Body of pancreas (tissue), 4 donors: Measurements from ENCODE around the gene UBR4.

ENCODE experiments used
- POLR2A ChIP-seq, 3 donors: fragments of 450-650 bp; IDR thresholded peaks; one replicate each; pipeline ENCODE4 v1.6.1; 2016; ENCODE audit warnings: antibody characterized with exemption in 3 of 3, mild to moderate bottlenecking in 2 of 3
- TF ChIP-seq, protein P1 (sequence below), 7 experiments: fragments of 450-650 bp in 4 of 7; fragments of 200-600 bp in 3 of 7; sonication (generic) in 3 of 7; IDR thresholded peaks; one replicate each; pipeline ENCODE4 v1.5.1; 2016 to 2019; ENCODE audit warnings: antibody characterized with exemption in 7 of 7

DNA sequence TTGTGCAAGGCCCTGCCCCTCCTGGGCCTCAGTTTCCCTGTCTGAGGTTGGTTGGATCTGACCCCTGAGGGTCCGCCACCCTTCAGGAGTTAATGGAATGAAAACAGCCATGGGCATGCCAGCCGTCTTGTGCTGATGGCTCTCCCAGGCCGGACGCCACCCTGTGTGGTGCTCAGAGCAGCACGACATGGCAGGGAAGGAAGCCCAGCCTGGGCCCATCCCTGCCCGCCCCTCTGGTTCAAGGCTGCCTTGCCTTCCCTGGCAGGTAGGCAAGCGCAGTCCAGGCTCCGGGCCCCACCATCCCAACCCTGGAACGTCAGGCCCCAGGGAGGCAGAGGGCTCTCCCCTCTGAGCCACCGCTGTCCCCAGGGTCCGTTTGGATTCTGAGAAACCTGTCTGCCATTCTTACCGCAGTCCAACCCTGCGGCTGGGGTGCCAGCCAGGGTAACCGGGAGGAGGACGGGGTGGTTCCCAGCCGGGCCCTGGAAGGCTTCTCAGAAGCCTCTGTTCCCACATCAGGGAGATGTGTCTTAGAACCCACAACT lies 145.1 kb downstream of the UBR4 start:
- TF ChIP-seq, protein P1, sequence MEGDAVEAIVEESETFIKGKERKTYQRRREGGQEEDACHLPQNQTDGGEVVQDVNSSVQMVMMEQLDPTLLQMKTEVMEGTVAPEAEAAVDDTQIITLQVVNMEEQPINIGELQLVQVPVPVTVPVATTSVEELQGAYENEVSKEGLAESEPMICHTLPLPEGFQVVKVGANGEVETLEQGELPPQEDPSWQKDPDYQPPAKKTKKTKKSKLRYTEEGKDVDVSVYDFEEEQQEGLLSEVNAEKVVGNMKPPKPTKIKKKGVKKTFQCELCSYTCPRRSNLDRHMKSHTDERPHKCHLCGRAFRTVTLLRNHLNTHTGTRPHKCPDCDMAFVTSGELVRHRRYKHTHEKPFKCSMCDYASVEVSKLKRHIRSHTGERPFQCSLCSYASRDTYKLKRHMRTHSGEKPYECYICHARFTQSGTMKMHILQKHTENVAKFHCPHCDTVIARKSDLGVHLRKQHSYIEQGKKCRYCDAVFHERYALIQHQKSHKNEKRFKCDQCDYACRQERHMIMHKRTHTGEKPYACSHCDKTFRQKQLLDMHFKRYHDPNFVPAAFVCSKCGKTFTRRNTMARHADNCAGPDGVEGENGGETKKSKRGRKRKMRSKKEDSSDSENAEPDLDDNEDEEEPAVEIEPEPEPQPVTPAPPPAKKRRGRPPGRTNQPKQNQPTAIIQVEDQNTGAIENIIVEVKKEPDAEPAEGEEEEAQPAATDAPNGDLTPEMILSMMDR (IDR thresholded peaks at IDR 0.05), result no peak
- TF ChIP-seq POLR2A (IDR thresholded peaks at IDR 0.05), result no peak
